ENCODE measurements around the gene DUSP6. TPM values are rescaled to one million over a fixed set of nuclear protein-coding genes. Genes with fewer than 3 reads are reported as not detected.
"Not testable (repeated sequence)": the region's sequence is repeated elsewhere in the genome, so short reads cannot be mapped to it uniquely, and the experiment has no call there.

The DUSP6 gene
- total RNA-seq, 1 experiment from 2014 or later, result 100 TPM

DNA sequence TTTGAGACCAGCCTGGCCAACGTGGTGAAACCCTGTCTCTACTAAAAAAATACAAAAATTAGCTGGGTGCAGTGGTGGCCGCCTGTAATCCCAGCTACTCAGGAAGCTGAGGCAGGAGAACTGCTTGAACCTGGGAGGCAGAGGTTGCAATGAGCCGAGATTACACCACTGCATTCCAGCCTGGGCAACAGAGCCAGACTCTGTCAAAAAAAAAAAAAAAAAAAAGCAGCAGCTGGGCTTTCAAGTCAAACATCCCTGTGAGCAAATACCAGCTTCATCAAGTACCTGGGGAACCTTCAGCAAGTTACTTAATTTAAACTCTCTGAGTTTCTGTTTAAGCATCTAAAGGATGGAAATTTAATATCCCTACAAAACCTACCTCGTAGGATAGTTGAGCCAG lies 15.2 kb downstream of the DUSP6 start:
- peaks cover 21% of the 10 kb centered on the region for H3K4me1 ChIP-seq
- peak overlapping the region; percentile 71 for H3K27ac ChIP-seq
- not testable (repeated sequence) for DNase-seq; H3K4me3 ChIP-seq; H3K9me3 ChIP-seq (replicated peaks); H3K27me3 ChIP-seq; H3K36me3 ChIP-seq

DNA sequence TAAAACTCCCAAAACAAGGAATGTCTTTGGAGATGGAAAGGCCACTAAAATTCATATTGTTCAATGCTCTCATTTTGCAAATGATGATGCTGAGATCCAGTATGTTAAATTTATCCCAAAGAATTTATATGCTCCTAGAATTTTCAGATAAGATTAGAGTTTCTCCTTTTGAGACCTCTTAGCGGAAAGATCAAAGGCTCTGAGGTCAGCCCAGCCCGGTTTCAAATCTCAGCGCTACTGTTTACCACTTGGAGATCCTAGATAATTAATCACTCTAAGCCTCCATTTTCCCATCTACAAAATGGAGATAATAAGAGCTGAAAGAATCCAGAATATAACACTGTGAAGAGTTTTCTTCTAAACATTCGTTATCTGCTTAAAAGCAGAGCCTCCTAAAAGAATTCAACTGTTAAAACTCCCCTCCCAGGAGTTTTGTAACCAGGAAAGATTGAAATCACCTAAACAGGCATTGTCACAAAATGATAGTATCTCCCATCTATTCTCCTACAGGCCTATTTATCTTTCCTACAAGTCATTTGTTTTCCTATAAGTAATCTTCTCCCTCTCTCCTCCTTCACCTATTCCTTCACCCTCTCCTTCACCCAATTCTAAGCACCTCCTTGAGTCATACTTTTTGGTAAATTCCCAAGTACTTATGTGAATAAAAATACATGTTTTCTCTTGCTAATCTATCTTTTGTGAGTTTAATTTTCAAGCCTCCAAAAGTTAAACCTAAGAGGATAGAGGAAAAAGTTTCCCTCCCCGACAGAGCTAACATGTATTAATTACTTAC lies 16.7 kb downstream of the DUSP6 start:
- Histone ChIP-seq H3K9me3 (replicated peaks) (no peaks in the 10 kb centered on the region), H3K27me3 (no peaks in the 10 kb centered on the region), H3K4me3 (no peak overlapping the region), H3K4me1 (peaks cover 21% of the 10 kb centered on the region), H3K36me3 (no peaks in the 10 kb centered on the region), H3K27ac (no peak overlapping the region)
- DNase-seq, result no peak

DNA sequence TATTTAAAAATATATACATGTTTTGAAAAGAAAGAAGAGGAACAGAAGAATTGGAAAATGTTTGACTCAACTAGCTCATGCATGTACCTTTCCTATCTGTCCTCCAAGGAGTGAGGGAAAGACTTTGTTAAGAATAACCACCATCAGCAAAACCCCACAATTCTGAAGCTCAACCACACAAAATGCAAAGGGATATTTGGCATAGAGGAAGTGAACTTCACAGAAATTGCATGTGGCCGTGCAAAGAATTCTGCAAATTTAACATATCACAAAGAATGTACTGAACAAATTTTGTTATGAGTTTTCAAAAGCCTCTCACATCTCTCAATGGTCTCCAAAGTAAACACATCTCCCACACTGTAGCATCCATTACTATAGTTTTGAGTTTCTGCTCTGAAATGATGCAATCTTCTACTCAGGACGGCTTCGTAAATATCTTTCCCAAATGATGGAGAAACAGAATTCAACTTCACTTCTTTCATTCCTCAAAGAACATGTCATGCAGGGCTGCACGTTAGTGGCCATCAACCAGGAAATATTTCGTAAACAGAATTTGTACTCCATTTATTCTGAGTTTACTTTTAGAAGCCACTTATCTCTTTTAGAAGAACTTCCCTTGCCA lies 17.6 kb downstream of the DUSP6 start:
- H3K27me3 ChIP-seq, result no peaks in the 10 kb centered on the region
- no peaks in the 10 kb centered on the region for H3K9me3 ChIP-seq (replicated peaks)
- H3K4me1 ChIP-seq, result peaks cover 21% of the 10 kb centered on the region
- DNase-seq, result no peak
- H3K27ac ChIP-seq, result no peak overlapping the region
- no peaks in the 10 kb centered on the region for H3K36me3 ChIP-seq
- H3K4me3 ChIP-seq, result no peak overlapping the region

DNA sequence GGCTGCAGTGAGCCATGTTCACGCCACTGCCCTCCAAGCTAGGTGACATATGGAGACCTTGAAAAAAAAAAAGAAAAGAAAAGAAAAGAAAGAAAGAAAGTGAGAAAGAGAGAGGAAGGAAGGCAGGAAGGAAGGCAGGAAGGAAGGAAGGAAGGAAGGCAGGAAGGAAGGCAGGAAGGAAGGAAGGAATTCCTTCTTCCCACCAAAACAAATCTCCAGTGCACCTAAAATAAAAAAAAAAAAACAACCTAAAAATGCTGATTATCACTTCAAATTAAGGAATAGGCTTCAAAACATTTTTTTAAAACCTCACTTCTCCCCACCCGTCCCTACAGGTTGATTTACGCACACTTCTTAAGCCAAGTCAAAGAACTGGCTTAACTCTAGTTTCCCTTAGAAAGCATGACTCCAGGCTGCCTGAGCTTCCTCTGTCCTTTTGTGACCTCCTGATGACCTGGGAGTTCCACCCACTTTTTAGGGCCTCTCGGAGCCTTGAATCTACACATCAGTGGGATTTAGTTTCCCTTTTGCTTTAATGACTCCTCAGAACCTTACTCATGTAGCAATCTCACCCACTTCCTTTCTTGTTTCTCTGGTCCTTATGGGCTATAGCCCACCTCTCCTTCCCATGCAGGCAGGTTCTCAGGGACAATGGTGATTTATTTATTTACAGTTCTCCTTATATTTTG lies 18.6 kb downstream of the DUSP6 start:
- DNase-seq, result peak in 1 of 2 experiments; percentile 41
- H3K27ac ChIP-seq, result no peak overlapping the region

DNA sequence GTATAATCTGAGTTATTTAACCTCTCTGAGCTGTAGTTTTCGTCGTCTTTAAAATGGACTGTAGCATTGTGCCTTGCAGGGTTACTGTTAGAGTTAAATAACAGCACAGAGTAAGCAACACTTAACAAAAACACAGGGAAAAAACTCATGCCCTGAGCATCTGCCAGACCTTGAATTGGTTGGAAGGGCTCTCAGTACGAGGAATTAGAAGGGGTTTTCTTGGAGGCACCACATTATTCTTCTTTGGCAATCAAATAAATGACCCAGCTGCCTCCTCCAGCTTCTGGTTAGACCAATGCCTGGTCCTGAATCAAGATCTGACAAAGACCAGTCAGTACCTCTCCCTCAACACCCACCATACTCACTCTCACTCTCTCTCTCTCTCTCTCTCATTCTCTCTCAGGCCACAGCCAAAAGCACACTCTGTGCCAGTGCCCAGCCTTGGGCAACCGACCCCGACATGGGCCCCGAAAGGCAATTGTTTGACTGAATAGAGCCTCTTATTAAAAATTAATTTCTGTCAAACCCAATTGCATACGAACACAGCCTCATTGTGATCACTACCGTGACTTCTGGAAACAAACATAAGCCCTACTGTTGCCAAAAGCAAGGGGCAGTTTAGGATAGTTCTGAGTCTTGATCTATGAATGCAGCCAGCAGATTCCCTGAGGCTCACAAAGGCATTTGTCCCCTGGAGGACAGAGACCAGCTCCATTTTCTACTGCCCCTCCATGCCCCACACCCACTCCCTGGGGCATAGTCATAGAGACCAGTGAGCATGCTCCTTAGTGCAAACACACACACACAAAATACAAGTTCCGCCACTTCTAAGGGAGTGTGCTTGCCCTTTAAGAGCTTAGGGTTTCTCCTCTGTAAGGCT lies 23.9 kb downstream of the DUSP6 start:
- Histone ChIP-seq H3K4me3 (no peak overlapping the region), H3K4me1 (peaks cover 5% of the 10 kb centered on the region; the same call in 1 of the 2 replicates), H3K27me3 (no peaks in the 10 kb centered on the region), H3K36me3 (no peaks in the 10 kb centered on the region), H3K9me3 (replicated peaks) (no peaks in the 10 kb centered on the region), H3K27ac (no peak overlapping the region)
- no peak for DNase-seq

More for the DNA sequence above, 18.6 kb downstream of the DUSP6 start:
- Histone ChIP-seq H3K4me3 (no peak overlapping the region), H3K4me1 (peaks cover 21% of the 10 kb centered on the region), H3K9me3 (replicated peaks) (no peaks in the 10 kb centered on the region), H3K27me3 (no peaks in the 10 kb centered on the region), H3K36me3 (no peaks in the 10 kb centered on the region)

DNA sequence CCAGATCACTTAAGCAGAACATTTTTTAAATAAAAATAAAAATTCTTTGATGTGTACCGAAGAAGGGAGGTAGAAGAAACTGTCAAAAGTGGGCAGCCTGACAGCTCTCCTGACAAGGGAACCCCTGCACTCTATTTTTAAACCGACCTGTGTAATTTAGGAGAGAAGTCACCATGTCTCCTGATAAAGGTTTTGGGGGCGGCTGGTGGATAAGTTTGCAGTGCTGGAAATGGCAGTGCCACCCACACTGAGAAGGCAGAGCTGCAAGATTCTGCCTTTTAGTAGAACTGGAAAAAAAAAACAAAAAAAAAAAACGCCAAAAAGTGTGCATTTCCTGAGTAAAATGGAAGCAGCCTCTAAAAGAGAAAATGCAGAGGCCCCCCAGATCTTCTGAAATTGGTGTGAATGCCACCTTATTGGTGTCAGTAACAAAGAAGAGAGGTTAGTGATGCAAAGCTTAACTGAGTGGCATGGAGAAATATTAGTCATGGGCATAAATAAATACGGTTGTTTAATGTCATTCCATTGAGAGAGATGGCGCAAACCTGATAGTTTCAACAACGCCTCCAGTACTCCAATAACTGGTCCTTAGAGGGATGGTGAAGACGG lies 24.7 kb downstream of the DUSP6 start:
- no peaks in the 10 kb centered on the region for H3K36me3 ChIP-seq
- no peaks in the 10 kb centered on the region for H3K9me3 ChIP-seq (replicated peaks)
- no peak overlapping the region for H3K27ac ChIP-seq
- H3K4me1 ChIP-seq, result peaks cover 5% of the 10 kb centered on the region; the same call in 1 of the 2 replicates
- DNase-seq, result no peak
- H3K4me3 ChIP-seq, result no peak overlapping the region
- H3K27me3 ChIP-seq, result no peaks in the 10 kb centered on the region

DNA sequence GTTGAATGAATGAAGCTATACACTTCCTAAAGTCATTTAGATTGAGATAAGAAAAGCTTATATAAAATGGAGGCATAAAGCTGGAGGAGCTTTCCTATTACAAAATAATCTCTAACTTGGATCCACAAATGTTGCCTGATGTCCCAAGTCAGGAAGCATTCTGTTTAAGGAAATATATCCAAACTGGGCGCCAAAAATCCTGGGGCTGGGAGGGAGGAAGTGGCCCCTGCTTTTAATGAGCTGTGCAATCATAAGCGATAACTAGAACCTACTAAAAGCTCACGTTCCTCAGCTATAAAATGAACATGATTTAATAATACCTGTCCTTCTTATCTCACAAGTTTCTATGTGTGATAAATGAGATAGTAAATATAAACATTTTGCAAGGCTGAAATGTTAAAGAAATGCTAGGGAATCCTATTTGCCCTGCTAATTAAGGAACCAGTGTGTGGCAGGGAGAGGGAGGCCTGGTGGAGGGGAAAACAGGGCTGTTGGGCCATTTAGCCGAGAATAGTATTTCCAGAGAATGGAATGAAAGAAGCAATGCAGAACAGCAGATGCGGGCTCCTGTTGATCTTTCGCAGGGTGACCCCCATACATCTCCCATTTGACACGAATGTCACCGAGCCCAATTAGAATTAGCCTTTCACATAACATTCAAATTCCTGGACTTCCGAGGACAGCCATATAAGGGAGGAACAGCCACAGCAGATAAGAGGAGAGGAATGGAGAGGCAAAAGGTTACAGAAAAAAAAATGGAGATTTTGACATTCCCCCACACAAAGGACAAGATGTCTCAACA lies 25.9 kb downstream of the DUSP6 start:
- Histone ChIP-seq H3K27ac (no peak overlapping the region; the same call in 1 of the 2 replicates), H3K4me3 (no peak overlapping the region)
- DNase-seq, result peak in 1 of 2 experiments; percentile 28

DNA sequence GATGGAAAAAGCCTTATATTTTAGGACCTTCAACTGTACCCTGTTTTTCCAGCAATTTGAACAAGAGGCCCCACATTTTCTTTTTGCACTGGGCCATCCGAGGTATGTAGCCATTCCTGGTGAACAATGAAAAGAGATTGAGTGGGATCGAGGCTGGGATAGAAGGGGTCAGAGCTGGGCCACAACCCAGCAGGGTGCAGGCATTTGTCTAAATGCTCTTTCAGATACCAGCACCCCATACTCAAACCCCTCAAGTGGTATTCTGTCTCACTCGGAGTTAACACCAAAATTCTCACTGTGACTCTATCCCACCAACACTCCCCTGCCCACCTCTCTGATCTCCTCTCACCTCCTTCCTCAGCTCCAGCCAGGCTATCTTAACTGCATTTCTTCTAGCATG lies 26.8 kb downstream of the DUSP6 start:
- no peak for DNase-seq
- Histone ChIP-seq H3K27ac (no peak overlapping the region), H3K4me1 (peaks cover 5% of the 10 kb centered on the region; the same call in 1 of the 2 replicates), H3K27me3 (no peaks in the 10 kb centered on the region), H3K9me3 (replicated peaks) (no peaks in the 10 kb centered on the region; the same call in 1 of the 2 replicates), H3K4me3 (no peak overlapping the region), H3K36me3 (no peaks in the 10 kb centered on the region)

More for the DNA sequence above, 25.9 kb downstream of the DUSP6 start:
- no peaks in the 10 kb centered on the region for H3K36me3 ChIP-seq
- H3K4me1 ChIP-seq, result peaks cover 5% of the 10 kb centered on the region; the same call in 1 of the 2 replicates
- no peaks in the 10 kb centered on the region for H3K27me3 ChIP-seq
- H3K9me3 ChIP-seq (replicated peaks), result no peaks in the 10 kb centered on the region; the same call in 1 of the 2 replicates

DNA sequence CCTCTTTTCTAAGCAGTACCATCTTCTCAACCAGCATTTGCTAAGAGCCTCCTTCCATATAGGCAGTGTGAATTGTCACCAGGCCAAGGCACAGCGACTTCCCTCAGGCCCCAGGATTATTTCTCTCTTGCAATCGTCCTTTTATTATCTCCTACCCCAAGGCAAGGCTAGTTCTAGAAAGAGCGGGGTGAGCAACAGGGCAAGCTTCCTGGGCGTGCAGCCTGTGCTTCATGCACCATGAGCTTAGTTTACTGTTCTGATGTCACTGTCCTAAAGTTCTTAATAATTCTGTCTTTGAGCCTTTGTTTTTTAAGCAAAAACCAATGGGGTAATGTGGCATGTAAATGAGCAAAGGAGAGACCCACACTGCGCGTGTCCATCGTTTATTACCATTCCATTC lies 27.9 kb downstream of the DUSP6 start:
- H3K36me3 ChIP-seq, result no peaks in the 10 kb centered on the region
- no peak overlapping the region for H3K4me3 ChIP-seq
- H3K27me3 ChIP-seq, result no peaks in the 10 kb centered on the region
- H3K4me1 ChIP-seq, result peaks cover 5% of the 10 kb centered on the region; the same call in 1 of the 2 replicates
- H3K27ac ChIP-seq, result no peak overlapping the region
- no peaks in the 10 kb centered on the region; the same call in 1 of the 2 replicates for H3K9me3 ChIP-seq (replicated peaks)
- DNase-seq, result no peak

DNA sequence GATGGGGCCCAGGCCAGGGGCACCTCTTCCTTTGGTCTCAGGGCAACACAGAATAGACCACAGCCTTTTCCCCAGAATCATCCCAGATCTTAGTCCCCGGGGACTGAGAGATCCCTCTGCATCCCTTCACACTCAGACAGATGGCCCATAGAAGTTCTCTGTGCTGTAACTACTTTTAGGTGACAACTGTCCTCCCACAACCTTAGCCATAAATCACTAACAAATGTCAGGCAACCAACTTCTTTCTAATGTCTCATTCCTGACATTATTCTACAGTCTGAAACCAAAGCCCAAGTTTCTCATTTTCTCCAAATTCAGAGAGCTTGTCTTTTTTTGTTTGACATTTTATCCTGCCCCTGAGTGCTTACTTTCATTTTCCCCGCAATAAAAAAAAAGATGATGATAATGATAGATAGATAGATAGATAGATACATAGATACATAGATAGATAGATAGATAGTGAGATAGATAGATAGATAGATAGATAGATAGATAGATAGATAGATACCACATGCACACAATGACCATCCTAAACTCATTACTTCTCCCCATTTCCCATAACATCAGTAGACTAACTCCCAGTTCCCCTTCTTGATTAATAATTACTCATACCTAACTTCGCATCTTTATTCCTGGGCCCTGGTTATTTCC lies 28.6 kb downstream of the DUSP6 start:
- Histone ChIP-seq H3K27ac (no peak overlapping the region), H3K27me3 (no peaks in the 10 kb centered on the region), H3K4me3 (no peak overlapping the region), H3K4me1 (peaks cover 5% of the 10 kb centered on the region; the same call in 1 of the 2 replicates), H3K9me3 (replicated peaks) (no peaks in the 10 kb centered on the region; the same call in 1 of the 2 replicates), H3K36me3 (no peaks in the 10 kb centered on the region)
- no peak for DNase-seq

DNA sequence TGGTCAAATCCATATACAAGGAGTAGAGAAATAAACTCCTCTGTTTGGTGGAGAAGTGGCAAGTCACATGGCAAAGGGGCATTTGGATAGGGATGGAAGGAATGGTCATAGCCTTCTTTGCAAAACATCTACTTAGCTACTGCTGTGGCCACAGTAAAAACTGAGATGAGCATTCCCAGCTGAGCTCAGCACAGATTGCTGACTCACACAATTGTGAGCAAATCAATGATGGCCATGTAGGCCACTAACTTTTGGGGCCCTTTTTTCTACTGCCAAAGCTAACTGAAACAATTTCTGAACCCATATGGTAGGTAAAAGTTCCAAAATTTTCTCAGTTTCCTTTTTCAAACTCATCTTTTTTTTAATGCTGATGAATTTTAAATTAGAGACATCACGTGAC lies 31.6 kb downstream of the DUSP6 start:
- no peaks in the 10 kb centered on the region for H3K27me3 ChIP-seq
- H3K36me3 ChIP-seq, result no peaks in the 10 kb centered on the region
- H3K4me1 ChIP-seq, result no peaks in the 10 kb centered on the region; the same call in 1 of the 2 replicates
- no peaks in the 10 kb centered on the region; the same call in 1 of the 2 replicates for H3K9me3 ChIP-seq (replicated peaks)
- DNase-seq, result no peak
- H3K4me3 ChIP-seq, result no peak overlapping the region
- H3K27ac ChIP-seq, result no peak overlapping the region

DNA sequence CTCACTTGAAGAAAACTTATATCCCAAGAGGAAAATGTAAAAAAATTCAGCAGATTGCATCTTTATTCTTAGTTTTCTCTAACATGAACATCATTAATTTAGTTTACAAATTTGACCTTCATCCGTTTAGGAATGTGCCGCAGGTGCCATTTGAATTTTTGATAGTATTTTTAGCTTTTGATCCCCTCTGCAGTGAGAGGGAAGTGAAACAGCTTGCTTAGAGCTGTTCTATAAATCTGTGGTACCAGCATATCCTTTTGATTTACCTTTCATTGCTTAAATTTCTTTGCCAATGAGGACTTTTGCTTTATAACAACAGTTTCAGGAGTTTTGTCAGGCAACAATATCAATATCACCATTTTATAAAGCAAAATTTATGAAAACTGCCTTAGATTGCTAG lies 32.7 kb downstream of the DUSP6 start:
- no peak for DNase-seq
- Histone ChIP-seq H3K27me3 (no peaks in the 10 kb centered on the region), H3K27ac (no peak overlapping the region), H3K4me3 (no peak overlapping the region), H3K36me3 (no peaks in the 10 kb centered on the region), H3K4me1 (no peaks in the 10 kb centered on the region; the same call in 1 of the 2 replicates), H3K9me3 (replicated peaks) (no peaks in the 10 kb centered on the region; the same call in 1 of the 2 replicates)

DNA sequence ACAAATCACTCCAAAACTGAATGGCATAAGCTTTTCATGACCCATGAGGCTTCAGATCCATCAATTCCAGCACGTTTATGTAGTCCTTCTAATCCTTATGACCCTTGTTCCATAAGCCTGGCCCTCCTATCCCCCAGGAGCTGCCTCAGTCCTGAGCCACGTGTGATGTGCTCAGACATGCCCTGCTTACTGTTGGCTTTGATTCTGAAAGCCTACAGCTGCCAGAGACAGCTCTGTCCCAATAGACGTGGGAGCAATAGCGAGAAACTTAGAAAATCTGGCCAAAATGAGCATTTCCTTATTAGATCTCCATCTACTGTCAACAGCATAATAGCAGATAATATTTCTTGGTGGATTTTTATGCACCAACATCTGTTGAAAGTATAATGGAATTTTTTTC lies 33.2 kb downstream of the DUSP6 start:
- no peak overlapping the region for H3K4me3 ChIP-seq
- DNase-seq, result peak; percentile 13 to 28
- H3K27me3 ChIP-seq, result no peaks in the 10 kb centered on the region
- no peaks in the 10 kb centered on the region for H3K36me3 ChIP-seq
- no peak overlapping the region for H3K27ac ChIP-seq
- H3K4me1 ChIP-seq, result no peaks in the 10 kb centered on the region; the same call in 1 of the 2 replicates
- no peaks in the 10 kb centered on the region; the same call in 1 of the 2 replicates for H3K9me3 ChIP-seq (replicated peaks)

Measured in SJCRH30 (cell line).